GM19372 (cell line): Measurements from ENCODE around the gene ZRANB3.
"Not testable (repeated sequence)": the region's sequence is repeated elsewhere in the genome, so short reads cannot be mapped to it uniquely, and the experiment has no call there.

Source experiments
- ATAC-seq: cut with Tn5 transposase; IDR thresholded peaks from one replicate; pipeline ENCODE4 v1.9.1; 2021; ENCODE audit warnings: mild to moderate bottlenecking, low read depth, moderate library complexity; ENCODE audit not compliant: unreplicated experiment

Gene ZRANB3

GRCh38 chr2:135093670-135094330 is 437.2 kb downstream of the ZRANB3 start:
- no peak for ATAC-seq

- ATAC-seq = no peak
Measured at GRCh38 chr2:135093193-135093592, 437.8 kb downstream of the ZRANB3 start.

GRCh38 chr2:135091681-135092080 is 439.3 kb downstream of the ZRANB3 start:
- ATAC-seq = no peak

- not testable (repeated sequence) for ATAC-seq
Measured at GRCh38 chr2:135089597-135089996, 441.4 kb downstream of the ZRANB3 start.
